Right lobe of liver (tissue), 4 donors: ENCODE results near the gene SLC39A11.

ENCODE experiments used
- CTCF ChIP-seq, 4 donors: fragments of 200-600 bp in 3 of 4; fragments of 450-650 bp in 1 of 4; IDR thresholded peaks; one replicate each; pipeline versions ENCODE4 v1.5.1 to v1.8.0; 2016 to 2022; ENCODE audit warnings: antibody characterized with exemption in 4 of 4, mild to moderate bottlenecking in 2 of 4
- POLR2A ChIP-seq: fragments of 450-650 bp; IDR thresholded peaks from one replicate; pipeline ENCODE4 v1.6.1; 2017; ENCODE audit warnings: antibody characterized with exemption, mild to moderate bottlenecking
- donor health status: DM: no; HTN: no; CAD: no.
- donor health status: DM: no; HTN: no; CAD: no.
- donor health status: DM: no; HTN: yes; CAD: no.

DNA sequence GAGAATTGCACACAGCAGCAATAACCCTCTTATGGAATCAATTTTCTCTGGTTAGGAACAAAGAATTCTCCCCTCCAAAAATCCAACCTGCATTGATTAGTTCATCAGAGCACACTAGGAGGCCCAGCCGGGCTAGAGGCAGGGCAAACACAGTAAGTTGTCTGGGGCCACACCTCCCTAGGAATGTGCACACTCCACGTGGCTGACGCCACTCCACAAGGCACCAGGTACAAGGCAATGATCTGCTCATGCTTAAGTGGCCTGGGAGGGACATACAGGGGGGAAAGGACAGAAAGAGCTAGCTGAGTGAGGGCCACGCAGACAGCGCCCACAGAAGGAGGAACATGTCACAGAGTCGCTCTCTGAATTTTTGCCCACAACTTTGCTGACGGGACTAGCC lies 107.6 kb downstream of the SLC39A11 start:
- no peak for TF ChIP-seq POLR2A
- no peak for TF ChIP-seq CTCF (IDR thresholded peaks at IDR 0.05)
